Cardiac septum (tissue), 1 donor: ENCODE data around the gene MRPL36. TPM values are rescaled to one million over a fixed set of nuclear protein-coding genes. Genes with fewer than 3 reads are reported as not detected.

Experiments
- DNase-seq: peaks from one replicate; pipeline ENCODE4 v3.0.0-alpha.2; 2020; ENCODE audit warnings: low spot score
- intact Hi-C: fragments of 100-400 bp; cut with DNase I; formaldehyde crosslinking; loops from one replicate; pipeline ENCODE4 v1.14.0; 2022
- total RNA-seq: library from RNA; stranded (reverse); fragmentation: NEBNext Ultra II Directional; extraction: Animal tissue kit (Norgen Biotek cat#: 25700); gene quantifications from one replicate; pipeline ENCODE4 v1.2.1, GENCODE V29; 2021
- donor health status: DM: no; HTN: no; CAD: no.

Gene MRPL36
- total RNA-seq, 1 donor from 2014 or later: 43.2 TPM

- intact Hi-C loops: no loop called here
Measured at GRCh38 chr5:1833264-1834021, 33.8 kb upstream of the MRPL36 start.

GRCh38 chr5:1832511-1833250 lies 33.0 kb upstream of the MRPL36 start:
- intact Hi-C loops: no loop called here
- peak; percentile 73 for DNase-seq

More at GRCh38 chr5:1833264-1834021, 33.8 kb upstream of the MRPL36 start:
- peak; percentile 73 for DNase-seq

DNA sequence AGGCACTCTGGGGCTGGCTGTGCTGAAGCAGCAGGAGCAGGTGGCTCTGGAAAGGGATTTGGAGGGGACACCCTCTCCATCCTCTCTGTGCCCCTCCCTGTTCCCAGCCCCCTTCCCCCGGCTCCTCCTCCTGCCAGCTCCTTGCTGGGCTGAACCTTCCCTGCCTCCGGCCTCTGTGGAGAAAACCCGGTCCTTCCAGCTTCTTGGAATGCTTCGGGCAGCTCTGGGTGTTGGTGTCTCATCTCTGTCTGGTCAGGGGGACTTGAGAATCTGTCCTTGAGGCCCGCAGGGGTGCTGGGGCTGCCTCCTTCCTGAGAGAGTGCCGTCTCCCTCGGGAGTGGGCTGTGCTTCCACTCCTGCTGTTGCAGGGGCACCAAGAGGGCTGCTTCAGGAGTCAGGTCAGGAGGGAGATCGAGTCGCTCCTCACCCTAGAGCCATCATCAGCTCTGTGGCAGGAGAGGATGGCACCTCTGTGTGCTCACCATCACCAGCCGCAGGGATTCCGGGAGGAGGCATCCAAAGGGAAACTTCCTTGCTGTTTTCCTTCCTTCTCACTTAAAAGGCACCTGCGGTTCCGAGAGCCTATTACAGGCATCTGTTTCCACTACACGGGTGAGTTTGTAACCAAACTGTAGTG lies 32.2 kb upstream of the MRPL36 start:
- intact Hi-C loops: no loop called here
- peak; percentile 33 for DNase-seq

GRCh38 chr5:1831257-1831656 lies 31.6 kb upstream of the MRPL36 start:
- DNase-seq: no peak
- intact Hi-C loops: no loop called here

DNA sequence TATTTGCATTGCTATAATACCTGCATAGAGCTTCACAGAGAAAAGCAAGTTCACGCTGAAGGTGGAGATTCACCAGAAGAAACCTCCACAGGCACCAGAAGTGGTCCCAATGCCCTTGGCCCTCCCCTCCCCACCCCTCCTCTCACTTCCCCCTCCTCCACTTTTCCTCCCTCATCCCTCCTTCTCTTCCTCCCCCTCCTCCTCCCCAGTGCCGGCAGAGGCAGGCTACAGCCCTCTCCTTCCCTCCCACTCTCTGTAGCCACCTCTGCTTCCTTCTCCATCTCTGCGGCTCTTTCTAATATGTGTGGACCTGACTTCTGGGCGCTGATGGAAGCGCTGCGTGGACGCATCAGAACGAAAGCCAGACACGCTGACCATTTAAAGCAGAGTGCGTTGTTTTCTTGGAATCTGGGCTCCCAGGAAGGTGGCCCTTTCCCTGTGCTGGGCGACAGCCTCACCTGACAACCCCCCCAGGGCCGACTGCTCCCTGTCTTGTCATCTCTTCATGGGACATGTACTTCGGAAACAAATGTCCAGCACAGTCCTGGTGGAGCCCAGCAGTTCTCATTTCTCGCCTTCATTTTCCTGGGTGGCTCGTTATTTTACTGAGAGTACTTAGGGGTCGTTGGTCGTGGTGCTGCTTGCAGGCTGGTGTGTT lies 31.1 kb upstream of the MRPL36 start:
- DNase-seq: no peak
- intact Hi-C loops: no loop called here

DNA sequence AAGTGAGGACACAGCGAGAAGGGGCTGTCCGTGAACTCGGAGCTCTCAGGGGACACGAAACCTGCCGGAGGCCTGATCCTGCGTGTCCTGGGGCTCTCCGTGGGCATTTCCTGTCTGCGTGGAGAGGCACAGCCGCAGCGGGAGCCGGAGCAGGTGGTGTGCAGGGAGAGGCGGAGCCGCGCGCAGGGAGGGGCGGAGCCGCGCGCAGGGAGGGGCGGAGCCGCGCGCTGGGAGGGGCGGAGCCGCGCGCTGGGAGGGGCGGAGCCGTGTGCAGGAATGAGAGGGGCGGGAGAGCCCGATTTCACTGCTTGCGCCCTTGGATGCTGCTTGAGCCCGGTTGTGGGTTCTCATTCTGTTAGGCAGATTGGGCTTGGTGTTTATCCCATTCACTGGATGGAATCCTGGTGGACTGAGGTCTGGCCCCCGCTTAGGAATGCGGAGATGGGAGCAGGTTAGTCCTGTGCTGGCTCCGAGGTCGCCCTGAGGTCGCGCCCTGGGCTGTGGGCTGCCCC lies 28.3 kb upstream of the MRPL36 start:
- DNase-seq: peak; percentile 39

GRCh38 chr5:1827025-1827885 lies 27.6 kb upstream of the MRPL36 start:
- intact Hi-C loops: no loop called here

More for the DNA sequence above, 28.3 kb upstream of the MRPL36 start:
- intact Hi-C loops: no loop called here

GRCh38 chr5:1826235-1826980 lies 26.8 kb upstream of the MRPL36 start:
- intact Hi-C loops: no loop called here
- DNase-seq: peak; percentile 51

More at GRCh38 chr5:1827025-1827885, 27.6 kb upstream of the MRPL36 start:
- DNase-seq: peak; percentile 41

DNA sequence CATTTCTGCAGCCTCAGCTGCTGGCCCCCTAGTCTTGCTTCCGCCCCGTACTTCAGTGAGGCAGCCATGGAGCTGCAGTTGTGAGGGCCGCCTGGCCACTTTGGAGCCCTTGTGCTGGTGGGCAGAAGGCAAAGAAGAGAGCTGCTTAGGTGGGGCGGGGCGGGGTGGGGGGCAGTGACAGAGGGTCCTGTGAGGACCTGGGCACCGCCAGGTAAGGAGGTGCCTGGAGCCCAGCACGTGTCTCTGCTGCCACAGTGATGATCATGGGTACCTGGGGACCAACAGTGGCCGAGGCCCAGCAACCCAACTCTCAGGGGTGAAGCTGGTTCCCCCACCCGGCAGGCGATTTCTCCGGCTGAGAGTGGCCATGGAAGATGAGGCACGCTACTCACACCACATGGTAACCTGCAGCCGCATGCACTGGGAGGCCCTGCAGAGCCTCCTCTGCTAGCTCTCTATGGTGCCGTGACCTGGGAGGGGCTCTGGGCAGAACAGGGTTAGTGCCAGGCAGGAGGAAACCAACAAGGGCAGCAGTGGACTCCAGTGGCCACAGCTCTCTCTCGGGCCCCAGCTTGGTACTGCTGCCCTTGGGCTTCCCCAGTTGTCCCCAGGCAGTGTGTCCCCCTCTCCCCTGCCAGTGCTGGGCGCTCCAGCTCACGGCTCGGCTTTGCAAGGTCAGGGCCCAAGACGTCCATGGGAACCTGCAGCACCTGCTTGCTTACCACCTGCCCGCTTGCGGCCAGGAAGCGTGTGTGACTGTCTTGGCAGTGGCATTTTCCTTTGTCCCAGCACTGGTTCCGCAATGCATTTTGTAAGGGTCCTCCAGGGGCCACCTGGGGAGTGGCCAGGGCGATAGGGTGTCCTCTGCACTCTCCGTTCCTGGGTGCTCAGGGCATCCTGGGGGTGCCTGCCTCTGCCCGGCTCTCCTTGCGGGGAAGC lies 25.5 kb upstream of the MRPL36 start:
- DNase-seq: peak; percentile 60
- intact Hi-C loops: no loop called here

GRCh38 chr5:1824109-1824821 lies 24.6 kb upstream of the MRPL36 start:
- intact Hi-C loops: no loop called here
- DNase-seq: peak; percentile 55

DNA sequence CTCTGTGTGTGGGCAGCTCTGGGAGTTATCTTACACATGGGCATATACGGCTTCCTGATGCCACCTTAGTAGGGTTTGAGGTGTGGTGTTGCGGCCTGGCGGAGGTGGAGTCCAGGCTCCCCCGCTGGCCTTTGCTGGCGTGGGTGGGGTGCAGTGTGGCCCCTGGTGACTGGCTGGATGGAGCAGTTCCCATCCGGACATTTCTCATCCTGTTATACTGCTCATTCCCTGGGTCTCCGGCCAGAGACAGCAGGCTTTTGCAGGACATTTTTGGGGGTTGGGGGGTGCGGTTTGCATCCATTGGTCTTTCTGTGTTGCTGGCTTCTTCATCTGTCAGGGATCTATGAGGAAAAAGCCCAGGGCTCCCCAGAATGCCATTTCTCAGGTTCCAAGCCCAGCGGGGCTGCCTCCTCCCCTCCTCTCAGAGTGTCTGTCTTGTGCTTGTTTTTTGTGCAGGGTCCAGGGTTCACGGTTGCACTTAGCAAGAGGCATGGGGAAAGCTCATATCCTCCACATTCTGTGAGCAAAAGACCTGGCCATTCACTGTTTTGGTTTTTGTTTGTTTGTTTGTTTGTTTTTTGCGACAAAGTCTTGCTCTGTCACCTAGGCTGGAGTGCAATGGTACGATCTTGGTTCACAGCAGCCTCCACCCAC lies 23.9 kb upstream of the MRPL36 start:
- peak; percentile 56 for DNase-seq
- intact Hi-C loops: no loop called here

DNA sequence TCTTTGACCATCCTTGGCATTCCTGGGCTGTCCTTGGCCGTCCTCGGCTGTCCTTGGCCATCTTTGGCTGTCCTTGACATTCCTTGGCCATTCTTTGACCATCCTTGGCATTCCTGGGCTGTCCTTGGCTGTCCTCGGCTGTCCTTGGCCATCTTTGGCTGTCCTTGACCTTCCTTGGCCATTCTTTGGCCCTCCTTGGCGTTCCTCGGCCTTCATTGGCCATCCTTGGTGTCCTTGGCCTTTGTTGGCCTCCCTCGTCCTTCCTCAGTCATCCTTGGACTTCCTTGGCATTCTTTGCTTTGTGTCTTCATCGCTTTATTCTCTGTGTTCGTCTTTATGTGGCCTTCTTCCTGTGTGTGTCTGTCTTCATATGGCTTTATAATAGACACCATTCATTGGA lies 22.2 kb upstream of the MRPL36 start:
- intact Hi-C loops: no loop called here
- peak; percentile 38 for DNase-seq

- DNase-seq: no peak
- intact Hi-C loops: no loop called here
Measured at GRCh38 chr5:1820926-1821325, 21.3 kb upstream of the MRPL36 start.

DNA sequence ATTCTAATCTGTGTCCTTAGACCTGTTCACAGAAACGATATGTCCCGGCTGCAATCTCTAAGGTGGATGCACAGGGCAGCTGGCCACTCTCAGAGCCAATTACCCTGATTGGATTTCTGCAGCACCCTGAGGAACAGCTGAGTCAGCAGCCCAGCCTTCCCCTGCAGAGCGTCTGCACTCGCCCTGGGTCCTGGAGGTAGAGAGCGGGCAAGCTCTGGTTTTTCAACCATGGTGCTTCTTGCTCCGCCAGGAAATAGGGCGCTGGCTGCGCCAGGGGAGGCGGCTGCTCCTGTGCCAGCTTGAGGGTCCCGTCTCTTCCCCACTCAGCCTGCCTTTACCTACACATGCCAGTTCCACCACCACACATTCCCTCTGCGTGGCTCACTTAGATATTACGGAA lies 20.7 kb upstream of the MRPL36 start:
- DNase-seq: no peak
- intact Hi-C loops: no loop called here

DNA sequence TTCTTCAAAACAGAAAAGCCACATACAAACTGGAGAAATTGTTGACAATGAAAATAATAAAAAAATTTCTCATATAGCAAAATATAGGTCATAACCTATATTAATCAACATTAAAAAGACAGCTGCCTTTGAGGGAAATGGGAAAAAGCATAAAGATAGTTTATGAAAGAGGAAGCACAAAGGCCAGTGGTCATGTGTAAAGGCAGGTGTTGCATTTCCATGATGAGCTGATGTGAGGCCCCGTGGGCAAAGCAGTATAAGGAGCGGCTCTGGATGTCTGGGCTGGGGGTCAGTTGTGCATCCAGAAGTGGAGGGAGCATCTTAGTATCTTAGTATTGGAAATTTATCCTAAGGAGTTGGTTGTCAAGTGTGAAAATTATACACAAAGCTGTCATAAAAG lies 19.8 kb upstream of the MRPL36 start:
- intact Hi-C loops: no loop called here
- no peak for DNase-seq

- intact Hi-C loops: no loop called here
- DNase-seq: no peak
Measured at GRCh38 chr5:1818784-1819183, 19.1 kb upstream of the MRPL36 start.
